ENCODE measurements around the gene C4orf17. TPM values are rescaled to one million over a fixed set of nuclear protein-coding genes. Genes with fewer than 3 reads are reported as not detected.

C4orf17 gene
- total RNA-seq, 1 experiment from 2014 or later, result not detected

DNA sequence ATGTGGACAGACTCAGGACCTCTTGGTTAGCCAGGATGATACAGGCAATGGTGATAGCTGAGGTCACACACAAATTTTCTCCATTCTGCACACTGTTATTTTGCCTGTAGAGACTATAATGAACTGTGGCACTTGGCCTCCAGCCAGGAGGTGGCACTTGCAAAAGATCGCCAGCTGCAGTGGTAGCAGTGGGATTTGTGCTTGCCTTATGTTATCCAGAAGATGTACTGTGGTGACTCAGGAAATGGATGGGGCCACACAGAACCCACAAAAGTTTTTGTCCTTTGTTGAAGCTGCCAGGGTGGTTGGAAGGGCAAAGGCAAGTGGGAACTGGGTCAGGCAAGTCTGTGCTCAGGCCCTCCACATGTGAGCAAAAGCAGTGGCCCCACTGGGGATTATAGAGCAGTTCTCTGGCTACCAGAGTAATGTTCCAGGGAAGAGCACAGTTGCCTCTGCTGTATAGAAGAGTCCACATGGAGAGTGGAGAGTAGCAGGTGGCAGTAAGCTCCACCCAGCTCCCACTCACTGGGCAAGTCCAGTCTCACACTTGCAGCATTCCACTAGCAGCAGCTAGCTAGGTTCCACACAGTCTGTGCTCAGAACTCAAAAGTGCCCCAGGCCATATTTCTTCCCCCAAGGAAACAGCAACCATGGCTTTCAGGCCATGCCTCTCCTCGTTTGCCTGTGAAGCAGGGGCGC, 5.9 kb upstream of the C4orf17 start:
- Mint-ChIP-seq H3K9me3 (ENCODE audit: unreplicated experiment) (no peaks in the 10 kb centered on the region), H3K36me3 (ENCODE audit: insufficient read depth, unreplicated experiment) (no peaks in the 10 kb centered on the region), H3K27me3 (ENCODE audit: insufficient read depth, unreplicated experiment) (peaks cover 12% of the 10 kb centered on the region), H3K27ac (ENCODE audit: unreplicated experiment) (no peak overlapping the region), H3K4me1 (ENCODE audit: low read depth, unreplicated experiment) (no peaks in the 10 kb centered on the region), H3K4me3 (ENCODE audit: unreplicated experiment) (no peak overlapping the region)
- Histone ChIP-seq H3K4me3 (ENCODE audit: low read depth, low read length) (no peak overlapping the region), H3K9me3 (no peaks in the 10 kb centered on the region), H3K36me3 (ENCODE audit: control insufficient read depth, insufficient read depth, low read length) (no peaks in the 10 kb centered on the region), H3K4me1 (no peaks in the 10 kb centered on the region), H3K27me3 (replicated peaks; ENCODE audit: control insufficient read depth, insufficient read depth, low read length) (no peaks in the 10 kb centered on the region)
- ChIA-PET CTCF (no interaction called here), POLR2A (no interaction called here)
- intact Hi-C loops (cut with micrococcal nuclease; ENCODE audit: unreplicated experiment), result no loop called here
- TF ChIP-seq, protein P1, sequence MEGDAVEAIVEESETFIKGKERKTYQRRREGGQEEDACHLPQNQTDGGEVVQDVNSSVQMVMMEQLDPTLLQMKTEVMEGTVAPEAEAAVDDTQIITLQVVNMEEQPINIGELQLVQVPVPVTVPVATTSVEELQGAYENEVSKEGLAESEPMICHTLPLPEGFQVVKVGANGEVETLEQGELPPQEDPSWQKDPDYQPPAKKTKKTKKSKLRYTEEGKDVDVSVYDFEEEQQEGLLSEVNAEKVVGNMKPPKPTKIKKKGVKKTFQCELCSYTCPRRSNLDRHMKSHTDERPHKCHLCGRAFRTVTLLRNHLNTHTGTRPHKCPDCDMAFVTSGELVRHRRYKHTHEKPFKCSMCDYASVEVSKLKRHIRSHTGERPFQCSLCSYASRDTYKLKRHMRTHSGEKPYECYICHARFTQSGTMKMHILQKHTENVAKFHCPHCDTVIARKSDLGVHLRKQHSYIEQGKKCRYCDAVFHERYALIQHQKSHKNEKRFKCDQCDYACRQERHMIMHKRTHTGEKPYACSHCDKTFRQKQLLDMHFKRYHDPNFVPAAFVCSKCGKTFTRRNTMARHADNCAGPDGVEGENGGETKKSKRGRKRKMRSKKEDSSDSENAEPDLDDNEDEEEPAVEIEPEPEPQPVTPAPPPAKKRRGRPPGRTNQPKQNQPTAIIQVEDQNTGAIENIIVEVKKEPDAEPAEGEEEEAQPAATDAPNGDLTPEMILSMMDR (IDR thresholded peaks at IDR 0.05; ENCODE audit: insufficient read depth in 1 of 2, low read depth in 1 of 2, low read length in 1 of 2, severe bottlenecking in 1 of 2, unreplicated experiment in 1 of 2), result no peak
- BruUV-seq (replicated peaks), result no TSS peak
- DNase-seq, result no peak

DNA sequence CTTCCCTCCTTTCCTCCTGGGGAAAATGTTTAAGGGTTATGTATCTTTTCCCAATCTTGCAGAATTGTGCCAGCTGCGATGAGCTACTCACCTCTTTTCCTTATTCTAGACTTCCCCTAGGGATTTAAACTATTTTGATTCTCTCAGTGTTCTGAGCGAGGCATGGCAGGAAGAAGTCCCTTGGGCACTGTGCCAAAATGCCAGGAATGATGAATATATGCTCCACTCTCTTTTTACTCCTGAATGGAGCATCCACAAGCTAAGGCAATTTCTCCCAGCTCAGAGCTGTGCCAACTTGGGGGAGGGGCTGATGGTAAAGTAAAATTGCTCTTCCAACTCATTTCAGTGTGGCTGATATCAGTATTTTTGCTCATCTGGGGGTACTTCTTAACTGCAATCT, 4.0 kb upstream of the C4orf17 start:
- no peaks in the 10 kb centered on the region for H3K9me3 ChIP-seq
- BruUV-seq (replicated peaks), result no TSS peak
- Mint-ChIP-seq H3K4me3 (ENCODE audit: unreplicated experiment) (no peak overlapping the region), H3K9me3 (ENCODE audit: unreplicated experiment) (no peaks in the 10 kb centered on the region), H3K27me3 (ENCODE audit: insufficient read depth, unreplicated experiment) (peaks cover 16% of the 10 kb centered on the region), H3K4me1 (ENCODE audit: low read depth, unreplicated experiment) (no peaks in the 10 kb centered on the region), H3K27ac (ENCODE audit: unreplicated experiment) (no peak overlapping the region), H3K36me3 (ENCODE audit: insufficient read depth, unreplicated experiment) (no peaks in the 10 kb centered on the region)
- no peak overlapping the region for H3K4me3 ChIP-seq (ENCODE audit: low read depth, low read length)
- TF ChIP-seq, protein P1 (IDR thresholded peaks at IDR 0.05; ENCODE audit: insufficient read depth in 1 of 2, low read depth in 1 of 2, low read length in 1 of 2, severe bottlenecking in 1 of 2, unreplicated experiment in 1 of 2), result no peak
- no peak for DNase-seq
- no peaks in the 10 kb centered on the region for H3K4me1 ChIP-seq
- no peaks in the 10 kb centered on the region for H3K27me3 ChIP-seq (replicated peaks; ENCODE audit: control insufficient read depth, insufficient read depth, low read length)
- intact Hi-C loops (cut with micrococcal nuclease; ENCODE audit: unreplicated experiment), result no loop called here
- no peaks in the 10 kb centered on the region for H3K36me3 ChIP-seq (ENCODE audit: control insufficient read depth, insufficient read depth, low read length)
- ChIA-PET POLR2A (no interaction called here), CTCF (no interaction called here)

DNA sequence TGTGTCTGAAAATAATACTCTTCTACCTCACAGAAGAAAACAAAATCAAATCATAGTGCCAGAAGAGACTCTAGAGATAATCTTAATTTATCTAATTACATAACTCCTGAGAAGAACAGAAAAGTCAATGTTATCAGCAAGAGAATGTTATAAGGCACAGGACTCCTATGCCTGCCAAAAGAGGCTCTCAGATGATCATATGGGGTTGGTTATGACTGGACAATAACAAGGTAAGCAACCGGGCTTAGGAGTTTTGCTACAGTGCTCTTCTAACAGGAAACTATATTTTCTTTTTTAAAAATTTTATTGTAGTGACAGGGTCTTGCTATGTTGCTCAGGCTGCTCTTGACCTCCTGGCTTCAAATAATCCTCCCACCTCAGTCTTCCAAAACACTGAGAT, 3.5 kb upstream of the C4orf17 start:
- peaks cover 20% of the 10 kb centered on the region for H3K27me3 Mint-ChIP-seq (ENCODE audit: insufficient read depth, unreplicated experiment)
- Histone ChIP-seq H3K27me3 (replicated peaks; ENCODE audit: control insufficient read depth, insufficient read depth, low read length) (no peaks in the 10 kb centered on the region), H3K4me1 (no peaks in the 10 kb centered on the region), H3K9me3 (no peaks in the 10 kb centered on the region), H3K4me3 (ENCODE audit: low read depth, low read length) (no peak overlapping the region), H3K36me3 (ENCODE audit: control insufficient read depth, insufficient read depth, low read length) (no peaks in the 10 kb centered on the region)
- no peaks in the 10 kb centered on the region for H3K4me1 Mint-ChIP-seq (ENCODE audit: low read depth, unreplicated experiment)
- H3K4me3 Mint-ChIP-seq (ENCODE audit: unreplicated experiment), result no peak overlapping the region
- ChIA-PET POLR2A (no interaction called here), CTCF (no interaction called here)
- no peak overlapping the region for H3K27ac Mint-ChIP-seq (ENCODE audit: unreplicated experiment)
- intact Hi-C loops (cut with micrococcal nuclease; ENCODE audit: unreplicated experiment), result no loop called here
- no peaks in the 10 kb centered on the region for H3K36me3 Mint-ChIP-seq (ENCODE audit: insufficient read depth, unreplicated experiment)
- DNase-seq, result no peak
- TF ChIP-seq, protein P1 (IDR thresholded peaks at IDR 0.05; ENCODE audit: insufficient read depth in 1 of 2, low read depth in 1 of 2, low read length in 1 of 2, severe bottlenecking in 1 of 2, unreplicated experiment in 1 of 2), result no peak
- H3K9me3 Mint-ChIP-seq (ENCODE audit: unreplicated experiment), result no peaks in the 10 kb centered on the region
- no TSS peak for BruUV-seq (replicated peaks)

Measured in Caco-2 (cell line).